Umbilical cord (tissue), 2 donors: ENCODE data around the gene TFAP2C. TPM values are rescaled to one million over a fixed set of nuclear protein-coding genes. Genes with fewer than 3 reads are reported as not detected.
A peak's percentile ranks its signal among the peaks of the same experiment; 100 is the strongest.
"Not testable (repeated sequence)": the region's sequence is repeated elsewhere in the genome, so short reads cannot be mapped to it uniquely, and the experiment has no call there.

Experiments used
- DNase-seq: peaks from one replicate; pipeline ENCODE4 v3.0.0-alpha.2; 2015; ENCODE audit warnings: low spot score
- total RNA-seq: library from RNA; depleted of rRNA; stranded (reverse); fragments of >200 nt; gene quantifications from one replicate; pipeline ENCODE4 v1.2.3, GENCODE V29; 2014; ENCODE audit warnings: low replicate concordance; ENCODE audit not compliant: insufficient read depth

The TFAP2C gene
- total RNA-seq, 1 donor from 2014 or later: 6.7 TPM

DNA sequence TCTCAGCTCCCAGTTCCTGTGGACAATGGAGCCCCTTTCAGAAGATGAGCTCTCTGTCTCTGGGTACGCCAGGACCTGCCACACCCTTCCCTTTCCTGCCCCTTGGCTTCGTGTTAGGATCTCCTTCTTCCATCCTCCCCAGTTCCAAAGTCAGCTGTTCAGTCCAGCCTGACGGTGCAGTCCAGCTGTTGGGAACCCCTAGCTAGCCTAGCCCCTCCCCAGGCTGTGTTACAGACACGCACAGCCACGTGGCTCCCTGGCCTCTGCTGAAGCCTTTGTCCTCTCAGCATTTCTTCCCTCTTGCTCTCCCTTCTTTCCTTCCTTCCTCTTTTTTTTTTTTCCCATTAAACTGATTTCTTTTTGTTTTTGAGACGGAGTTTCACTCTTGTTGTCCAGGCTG is 12.4 kb upstream of the TFAP2C start:
- no peak for DNase-seq

DNA sequence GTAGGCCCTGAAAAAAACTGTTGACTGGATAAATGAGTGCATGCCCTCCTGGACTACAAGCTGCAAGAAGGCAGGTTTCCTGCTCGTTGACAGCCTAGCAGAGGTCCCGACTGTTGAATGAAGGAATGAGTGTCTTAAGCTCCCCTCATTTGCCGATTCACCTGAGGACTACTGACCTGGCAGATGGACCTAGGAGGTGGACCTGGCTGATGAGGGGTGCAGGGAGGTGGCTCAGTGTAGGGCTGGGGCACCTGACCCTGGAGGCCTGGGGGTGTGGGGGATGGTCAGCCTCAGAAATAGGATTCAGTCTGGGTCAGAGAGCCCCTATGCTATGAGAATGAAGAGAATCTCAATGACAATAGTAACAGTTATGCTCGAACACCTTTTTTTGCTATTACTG is 11.6 kb upstream of the TFAP2C start:
- no peak for DNase-seq

DNA sequence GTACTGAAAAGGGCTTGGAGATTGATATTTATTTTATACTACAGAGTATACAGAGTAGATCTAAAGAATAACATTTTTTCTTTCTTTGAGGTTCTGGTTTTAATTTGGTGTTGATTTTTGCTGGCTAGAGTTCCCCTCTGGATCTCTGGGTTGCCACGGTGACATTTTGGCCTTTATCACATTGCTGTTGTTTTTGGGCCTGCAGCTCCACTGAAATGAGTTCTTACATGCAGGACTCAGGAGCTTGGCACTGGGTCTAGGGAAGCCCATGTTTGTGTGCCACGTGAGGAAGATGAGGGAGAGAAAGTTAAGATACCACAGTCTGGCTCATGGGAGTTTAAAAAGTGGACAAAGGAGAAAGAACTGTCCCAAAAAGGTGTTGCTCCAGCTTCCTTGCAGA is 7.4 kb upstream of the TFAP2C start:
- no peak for DNase-seq

DNA sequence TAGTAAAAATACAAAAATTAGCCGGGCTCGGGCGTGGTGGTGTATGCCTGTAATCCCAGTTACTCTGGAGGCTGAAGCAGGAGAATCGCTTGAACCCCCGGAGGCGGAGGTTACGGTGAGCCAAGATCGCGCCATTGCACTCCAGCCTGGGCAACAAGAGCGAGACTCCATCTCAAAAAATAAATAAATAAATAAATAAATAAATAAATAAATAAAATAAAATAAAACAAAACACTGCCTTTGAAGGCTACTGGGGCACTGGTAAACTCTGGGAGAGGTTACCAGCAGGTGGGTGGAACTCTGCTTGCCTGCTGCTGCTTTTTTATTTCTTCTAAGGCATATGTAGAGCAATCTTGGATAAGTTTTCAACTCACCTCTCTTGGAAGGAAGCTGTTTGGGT is 5.2 kb upstream of the TFAP2C start:
- DNase-seq: not testable (repeated sequence)

DNA sequence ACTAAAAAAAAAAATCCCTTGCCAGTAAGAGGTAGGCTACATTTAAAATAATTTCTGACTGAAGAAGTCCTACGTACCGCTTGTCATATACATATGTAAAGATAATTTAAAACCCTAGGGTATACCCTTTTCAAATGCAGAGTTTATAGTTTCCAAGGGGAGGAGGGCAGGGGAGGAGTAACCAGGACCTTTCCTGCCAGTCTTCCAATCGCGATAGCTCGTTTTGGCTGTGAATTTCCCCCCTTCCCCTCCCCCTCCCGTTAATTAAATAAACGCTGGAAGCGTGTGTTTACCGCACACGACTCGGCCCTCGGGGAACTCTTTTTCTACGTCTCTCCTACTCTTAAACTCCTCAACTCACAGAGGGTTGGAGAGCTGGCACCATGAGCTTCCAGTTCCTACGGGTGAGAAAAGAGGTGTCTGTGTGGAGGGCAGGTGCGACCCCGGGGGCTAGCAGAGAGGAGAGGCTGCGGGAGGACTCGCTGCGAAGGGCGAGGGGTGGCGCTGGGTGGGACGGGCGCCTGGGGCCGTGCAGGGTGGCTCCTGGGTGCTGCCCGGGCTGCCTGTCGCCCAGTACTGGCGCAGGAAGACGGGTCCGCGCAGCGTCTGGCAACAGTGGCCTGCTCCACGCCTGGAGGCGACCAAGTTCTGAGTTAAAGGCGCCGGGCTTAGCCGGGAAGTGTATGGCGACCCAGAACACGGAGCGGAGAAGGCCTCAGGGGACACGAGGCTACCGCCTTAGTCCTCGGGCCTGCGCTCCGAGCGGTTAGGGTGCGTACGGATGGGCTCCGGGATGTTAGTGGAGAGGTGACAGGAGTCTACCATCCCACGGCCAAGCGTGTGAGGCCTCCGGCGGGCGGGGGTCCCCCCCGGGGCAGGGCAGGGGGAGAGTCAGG is 4.1 kb upstream of the TFAP2C start:
- no peak for DNase-seq

DNA sequence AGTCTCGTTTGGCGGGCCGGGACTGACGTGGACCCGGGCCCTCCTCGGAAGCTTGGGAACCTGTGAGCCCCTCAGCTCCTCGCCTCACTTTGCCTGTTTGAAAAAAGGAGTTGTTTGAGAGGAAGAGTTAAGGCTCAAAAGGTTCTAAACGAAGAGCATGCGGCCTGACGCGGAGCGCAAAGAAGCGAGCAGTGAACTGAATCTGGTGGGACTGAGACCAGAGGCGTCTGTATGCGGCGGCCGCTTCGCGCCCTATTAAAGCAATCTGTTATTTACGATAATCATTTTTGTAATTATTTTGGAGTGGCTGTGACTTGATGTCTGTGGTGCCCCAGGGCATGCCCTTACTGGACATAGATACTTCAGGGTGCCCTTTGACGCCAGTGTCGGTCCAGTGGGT is 3.3 kb upstream of the TFAP2C start:
- DNase-seq: no peak

DNA sequence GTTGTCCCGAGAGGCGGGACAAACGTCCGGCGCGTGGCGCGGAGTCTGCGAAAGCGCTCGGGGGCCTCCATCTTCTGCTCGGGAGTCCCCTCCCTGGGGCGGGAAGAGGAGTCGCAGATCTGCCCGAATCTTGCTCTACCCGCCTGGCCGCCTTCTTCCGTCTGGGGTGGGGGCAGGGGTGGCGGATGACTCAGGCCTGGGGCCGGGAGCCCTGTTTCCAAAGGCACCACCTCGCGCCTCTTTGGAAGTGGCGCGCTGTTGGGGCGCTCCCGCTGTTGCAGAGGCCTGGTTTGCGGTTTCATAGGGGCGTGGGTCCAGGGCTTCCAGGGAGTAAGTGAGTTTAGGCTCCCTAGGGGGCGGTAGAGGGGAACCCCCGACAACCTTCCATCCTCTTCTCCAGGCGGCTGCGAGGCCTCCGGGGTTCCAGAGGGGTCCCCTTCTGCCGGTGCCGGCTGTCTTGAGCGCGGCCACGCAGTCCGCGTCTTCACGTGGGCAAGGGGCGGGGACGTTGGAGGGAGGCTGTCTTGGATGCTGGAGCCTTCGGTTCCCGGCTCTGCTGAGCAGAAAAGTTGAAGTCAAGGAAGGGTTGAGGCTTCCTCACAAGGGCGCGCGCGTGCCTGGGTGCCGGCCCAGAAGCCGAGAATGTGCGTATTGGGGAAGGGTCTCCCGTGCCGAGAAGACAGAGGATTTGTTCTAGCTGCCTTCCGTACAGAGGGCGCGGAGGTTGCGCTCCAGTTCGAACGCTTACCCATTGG is 2.6 kb upstream of the TFAP2C start:
- DNase-seq: peak; percentile 25

DNA sequence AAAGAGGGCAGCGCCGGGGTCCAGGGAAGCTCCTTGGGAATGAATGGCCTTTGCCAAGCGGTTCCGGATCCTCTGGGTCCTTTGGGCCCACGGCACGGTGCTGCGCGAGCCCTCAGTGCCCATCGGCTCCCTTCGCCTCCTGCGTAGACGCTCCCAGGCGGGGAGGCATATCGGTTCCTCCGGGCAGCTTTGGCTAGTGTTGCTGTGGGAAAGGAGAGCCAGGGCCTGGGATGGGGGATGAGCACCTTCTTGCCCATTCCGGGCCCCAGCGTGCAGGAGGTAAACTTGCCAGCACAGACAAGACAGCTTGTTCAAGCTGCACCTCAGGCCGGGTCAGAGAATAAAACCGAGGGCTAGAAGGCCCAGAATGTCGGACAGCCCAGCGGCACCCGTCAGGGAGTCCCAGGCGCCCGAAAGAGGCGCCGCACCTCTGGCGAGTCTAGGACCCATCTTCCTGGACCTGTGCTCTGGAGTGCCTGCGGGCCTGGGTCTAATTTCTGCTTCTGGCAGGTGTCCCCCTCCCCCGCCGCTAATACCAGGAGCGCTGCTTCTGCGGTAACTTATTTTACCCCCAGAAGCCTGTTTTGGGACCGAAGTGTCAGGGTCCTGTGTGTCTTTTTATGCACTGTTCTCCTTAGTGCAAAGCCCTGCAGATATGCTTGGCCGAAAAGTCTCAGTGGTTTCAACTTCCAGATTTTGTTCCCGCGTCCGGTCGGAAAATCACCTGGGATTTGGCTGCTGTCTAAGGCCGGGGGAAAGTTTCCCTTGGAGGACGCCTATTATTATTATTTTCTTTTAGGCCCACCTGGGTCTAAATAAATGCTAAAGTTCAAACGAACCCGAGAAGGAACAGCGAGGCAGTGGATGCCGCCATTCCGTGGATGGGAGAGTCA is 1.7 kb upstream of the TFAP2C start:
- DNase-seq: no peak

DNA sequence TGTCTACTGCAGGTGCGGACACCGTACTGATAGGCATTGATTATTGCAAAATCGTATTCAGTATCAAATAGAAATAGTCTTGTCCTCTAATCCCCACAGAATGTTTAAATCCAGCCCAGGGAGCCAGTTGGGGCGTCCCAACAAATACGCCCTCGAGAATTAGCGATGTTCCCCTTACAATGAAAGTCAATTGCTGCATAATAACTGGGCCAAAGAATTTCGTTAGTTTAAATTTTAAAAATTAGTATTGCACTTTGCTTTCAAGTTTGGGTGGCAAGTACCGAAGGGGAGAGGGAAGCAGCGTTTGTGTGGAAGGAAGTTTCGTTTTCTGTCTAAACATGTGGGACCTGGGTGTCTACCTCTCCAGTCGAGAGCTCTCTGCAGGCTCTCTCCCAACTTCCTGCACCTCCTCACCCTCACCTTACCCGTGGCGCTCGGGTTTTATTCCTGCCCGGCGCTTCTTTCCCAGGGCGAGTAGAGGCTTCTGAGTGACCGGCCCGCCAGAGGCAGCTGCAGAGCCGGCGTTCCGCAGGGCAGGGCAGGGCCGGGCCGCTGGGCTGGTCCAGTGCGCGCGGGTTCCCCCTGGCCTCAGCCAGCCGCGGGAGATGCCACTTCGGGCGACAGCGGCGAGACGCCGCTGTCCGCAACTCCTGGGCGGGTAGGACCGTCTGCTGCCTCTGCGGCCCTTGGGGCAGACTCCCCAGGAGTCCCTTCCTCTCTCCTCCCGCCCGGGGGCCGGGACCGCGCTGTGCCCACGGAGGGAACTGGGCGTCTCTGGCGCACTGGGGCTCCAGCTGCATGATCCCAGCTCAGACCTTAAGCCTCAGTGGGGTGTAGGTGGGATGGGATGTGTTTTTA is 862 bp upstream of the TFAP2C start:
- DNase-seq: peak; percentile 16

DNA sequence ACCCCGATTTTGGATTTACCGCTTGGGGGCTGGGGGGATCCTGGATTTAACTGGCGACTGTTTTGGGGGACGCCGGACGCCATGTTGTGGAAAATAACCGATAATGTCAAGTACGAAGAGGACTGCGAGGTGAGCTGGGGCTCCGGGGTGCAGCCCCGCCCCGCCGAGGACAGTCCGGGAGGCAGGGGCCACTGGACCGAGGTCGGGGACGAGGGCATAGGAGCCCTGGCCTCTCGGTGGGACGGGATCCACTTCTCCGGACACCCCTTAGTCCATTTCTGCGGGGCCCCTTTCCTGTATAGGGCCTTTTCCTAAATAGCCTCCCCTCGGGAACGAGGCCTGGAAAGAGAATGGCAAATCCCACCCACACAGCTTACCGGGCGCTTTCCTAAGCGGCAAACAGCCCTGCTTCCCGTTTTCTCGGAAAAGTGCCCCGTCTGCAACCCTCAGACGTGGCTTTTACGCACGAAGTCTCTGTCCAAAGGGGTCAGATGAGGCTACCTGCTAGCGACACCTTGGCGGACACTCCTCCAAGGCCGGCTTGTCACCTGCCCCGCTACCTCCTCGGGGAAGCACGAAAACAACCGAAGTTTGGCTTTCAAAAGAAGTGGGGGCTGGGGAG is 469 bp downstream of the TFAP2C start:
- no peak for DNase-seq

DNA sequence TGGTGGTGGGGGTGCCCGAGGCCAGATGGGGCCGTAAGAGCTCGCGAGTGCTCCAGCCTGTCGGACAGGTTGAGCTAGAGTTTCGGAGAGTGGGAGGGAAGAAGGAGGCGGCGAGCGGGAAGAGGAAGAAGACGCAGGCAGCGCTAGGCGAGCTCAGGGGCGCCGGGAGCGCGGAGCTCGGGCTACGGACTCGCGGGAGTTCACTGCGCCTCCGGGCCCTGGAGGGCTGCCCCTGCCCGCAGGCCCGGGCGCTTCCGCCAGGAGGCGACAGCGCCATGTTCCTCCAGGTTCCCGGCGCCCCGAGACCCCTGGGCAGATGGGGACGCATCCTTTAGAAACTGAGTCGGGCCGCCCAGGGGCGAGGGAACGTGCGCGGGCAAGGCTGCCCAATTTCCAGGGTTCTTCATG is 984 bp downstream of the TFAP2C start:
- DNase-seq: peak; percentile 81

DNA sequence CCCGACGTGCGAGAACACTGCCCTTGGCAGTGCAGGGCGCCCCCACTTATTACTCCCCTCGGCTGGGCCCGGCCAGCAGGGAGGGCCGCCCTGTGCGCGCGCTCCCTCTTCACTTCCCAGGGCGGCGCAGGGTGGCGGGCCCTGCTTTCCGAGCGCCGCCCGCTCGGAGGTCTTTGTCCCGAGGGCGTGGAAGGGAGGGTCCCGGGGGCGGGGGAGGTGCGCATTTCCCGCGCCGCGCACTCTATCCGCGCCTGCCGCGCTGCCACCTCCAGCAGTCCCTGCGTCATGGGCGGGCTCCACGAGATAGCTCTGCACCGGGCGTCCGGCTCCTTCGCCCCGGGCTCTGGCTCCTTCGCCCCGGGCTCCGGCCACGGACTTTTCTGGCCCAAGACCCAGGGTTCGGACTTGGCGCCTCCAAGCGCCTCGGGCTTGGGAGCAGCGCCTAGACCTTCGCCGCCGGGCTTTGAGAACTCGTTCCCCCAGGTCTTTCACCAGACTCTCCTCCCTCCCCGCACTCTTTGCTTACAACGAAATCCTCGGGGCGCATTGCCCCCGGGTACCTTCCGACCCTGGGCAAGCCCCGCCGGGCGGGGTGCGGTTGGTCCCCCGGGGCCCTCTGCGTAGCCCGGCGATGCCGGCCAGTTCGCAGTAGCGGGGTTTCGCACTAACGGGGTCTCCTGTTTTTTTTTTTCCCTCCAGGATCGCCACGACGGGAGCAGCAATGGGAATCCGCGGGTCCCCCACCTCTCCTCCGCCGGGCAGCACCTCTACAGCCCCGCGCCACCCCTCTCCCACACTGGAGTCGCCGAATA is 1.6 kb downstream of the TFAP2C start:
- no peak for DNase-seq

DNA sequence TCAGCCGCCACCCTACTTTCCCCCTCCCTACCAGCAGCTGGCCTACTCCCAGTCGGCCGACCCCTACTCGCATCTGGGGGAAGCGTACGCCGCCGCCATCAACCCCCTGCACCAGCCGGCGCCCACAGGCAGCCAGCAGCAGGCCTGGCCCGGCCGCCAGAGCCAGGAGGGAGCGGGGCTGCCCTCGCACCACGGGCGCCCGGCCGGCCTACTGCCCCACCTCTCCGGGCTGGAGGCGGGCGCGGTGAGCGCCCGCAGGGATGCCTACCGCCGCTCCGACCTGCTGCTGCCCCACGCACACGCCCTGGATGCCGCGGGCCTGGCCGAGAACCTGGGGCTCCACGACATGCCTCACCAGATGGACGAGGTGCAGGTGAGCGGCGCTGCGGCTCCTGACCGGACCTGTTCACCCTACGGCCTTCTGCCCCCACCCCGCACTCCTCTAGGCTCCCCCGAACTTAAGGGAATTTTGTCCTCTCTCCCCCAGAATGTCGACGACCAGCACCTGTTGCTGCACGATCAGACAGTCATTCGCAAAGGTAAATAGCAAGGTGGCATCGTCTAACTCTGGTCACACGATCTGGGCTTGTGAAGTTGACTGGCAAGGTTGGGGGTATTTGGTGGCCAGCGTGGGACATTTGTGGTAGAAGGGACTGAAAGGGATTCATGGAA is 2.3 kb downstream of the TFAP2C start:
- DNase-seq: no peak

DNA sequence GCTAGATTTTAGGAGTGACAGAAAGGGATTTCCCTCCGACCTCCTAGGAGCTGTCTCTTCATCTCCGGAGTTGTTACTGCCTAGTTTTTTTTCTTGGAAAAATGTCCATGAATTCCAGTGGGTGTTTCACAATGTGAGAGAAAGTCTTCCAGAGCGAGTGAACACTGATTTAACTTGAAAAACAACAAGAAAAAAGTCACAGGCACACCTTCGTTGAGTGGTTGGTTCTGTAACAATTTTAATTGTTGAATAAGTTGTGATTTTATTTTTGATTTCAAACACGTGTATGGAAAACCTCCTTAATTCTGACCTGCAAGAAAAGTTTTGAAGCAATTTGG is 2.9 kb downstream of the TFAP2C start:
- DNase-seq: no peak

DNA sequence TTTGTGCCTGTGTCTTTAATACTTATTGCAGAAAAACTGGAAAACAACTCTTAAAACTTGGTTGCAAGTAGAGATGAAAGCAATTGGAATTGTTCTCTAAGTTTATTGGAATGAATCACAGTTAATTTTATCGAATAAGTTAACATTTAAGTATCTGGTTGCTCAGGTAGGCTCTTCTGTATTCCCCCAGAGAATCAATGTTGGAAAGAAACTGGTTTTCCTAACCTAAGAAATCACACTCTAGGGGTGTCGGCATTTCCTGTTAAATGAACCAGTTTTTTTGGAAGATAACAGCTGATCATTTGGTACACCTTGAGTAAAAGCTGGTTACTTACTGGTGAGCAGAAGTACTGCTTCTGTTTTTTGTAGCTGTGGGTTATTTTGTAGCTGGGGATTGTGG is 5.2 kb downstream of the TFAP2C start:
- DNase-seq: no peak

DNA sequence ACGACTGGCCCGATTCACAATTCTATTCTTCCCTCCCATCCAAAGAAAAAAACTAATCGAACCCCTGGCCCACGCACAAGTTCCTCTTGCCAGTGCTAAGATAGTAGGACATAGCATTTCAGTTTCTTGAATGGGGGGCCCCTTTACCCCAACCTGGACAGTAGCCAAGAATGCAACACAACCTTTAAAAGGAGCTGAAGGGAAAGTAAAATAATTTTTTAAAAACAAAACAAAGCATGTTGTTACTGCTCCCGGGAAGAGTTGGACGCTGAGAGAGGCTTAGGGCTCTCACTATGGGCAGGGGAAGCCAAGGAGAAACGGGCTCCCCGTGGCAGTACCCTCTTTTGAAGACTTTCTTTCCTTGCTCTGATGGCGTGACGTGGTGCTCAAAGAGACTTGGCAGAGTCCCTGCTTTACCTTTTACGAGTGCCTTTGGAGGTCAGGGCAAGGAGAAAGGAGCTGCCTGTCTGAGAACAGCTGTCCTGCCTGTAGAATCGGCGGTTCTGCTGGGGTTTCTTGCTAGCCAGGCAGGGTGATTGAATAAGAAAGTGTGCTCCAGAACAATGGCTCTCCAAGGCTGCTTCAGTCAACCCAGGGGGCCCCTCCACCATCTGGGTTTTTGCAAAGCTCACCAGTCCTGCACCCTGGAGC is 5.8 kb downstream of the TFAP2C start:
- no peak for DNase-seq

DNA sequence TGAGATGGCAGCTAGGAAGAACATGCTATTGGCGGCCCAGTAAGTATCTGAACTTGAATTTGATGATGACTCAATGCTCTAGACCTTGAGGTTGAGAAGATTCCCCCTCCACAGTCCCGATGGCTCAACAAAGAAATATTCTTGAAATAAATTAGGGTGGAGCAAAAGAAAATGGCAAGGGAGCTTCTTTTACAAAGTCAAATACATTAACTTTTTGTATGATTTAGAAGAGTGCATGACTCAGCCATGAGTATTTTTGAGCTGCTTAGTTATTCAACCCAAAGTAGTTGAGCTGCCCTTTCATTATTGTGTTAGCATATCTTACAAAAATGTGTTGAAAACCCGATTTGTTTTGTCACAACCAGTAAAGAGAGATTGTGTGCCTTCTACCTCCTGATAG is 7.6 kb downstream of the TFAP2C start:
- no peak for DNase-seq

DNA sequence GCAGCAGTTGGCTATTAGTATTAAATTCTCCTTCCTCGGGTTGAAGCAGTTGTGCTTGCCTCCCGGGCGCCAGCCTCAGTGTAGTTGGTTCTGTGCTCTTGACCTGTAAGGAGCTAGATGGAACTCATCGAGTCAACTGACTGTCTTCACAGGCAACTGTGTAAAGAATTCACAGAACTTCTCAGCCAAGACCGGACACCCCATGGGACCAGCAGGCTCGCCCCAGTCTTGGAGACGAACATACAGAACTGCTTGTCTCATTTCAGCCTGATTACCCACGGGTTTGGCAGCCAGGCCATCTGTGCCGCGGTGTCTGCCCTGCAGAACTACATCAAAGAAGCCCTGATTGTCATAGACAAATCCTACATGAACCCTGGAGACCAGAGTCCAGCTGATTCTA is 8.5 kb downstream of the TFAP2C start:
- no peak for DNase-seq

DNA sequence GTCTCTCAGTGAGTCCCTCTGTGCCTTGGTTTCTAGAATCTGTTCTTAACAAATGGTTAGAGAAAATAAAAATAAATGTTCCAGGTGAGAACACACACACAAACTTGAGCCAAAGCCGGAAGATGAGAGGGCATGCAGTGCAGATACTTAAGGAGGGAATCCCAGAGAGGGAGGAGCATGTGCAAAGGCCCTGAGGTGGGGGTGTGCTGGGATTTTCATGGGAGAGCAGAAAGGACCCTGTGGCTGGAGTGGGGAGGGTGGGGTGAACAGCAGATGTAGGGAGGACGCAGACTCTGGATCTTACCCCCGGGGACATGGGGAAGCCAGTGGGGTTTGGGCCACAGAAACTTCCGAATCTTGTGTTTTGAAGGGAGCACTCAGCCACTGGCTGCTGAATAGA is 17.5 kb downstream of the TFAP2C start:
- no peak for DNase-seq
